ENCODE measurements around the gene NAA10.
A peak's percentile ranks its signal among the peaks of the same experiment; 100 is the strongest.

The NAA10 gene

DNA sequence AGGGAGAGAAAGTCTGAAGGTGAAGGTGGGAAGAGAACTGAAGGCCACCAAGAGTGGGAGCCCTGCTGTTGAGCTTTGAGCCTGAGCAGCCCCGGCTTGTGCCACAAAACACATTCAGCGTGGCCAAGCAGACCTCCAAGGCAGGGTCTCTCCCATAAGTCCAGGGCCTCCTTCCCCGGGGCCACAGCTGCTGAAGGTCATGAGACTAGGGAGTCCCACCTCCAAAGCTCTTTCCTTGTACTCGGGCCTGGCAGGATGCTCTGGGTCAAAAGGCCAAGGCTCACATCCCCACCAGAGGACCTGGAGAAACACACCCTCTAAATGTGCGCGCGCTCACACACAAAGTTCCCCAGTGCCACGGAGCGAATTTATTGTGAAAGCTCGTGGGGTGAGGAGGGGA lies 5.3 kb downstream of the NAA10 start:
- no peak overlapping the region for H3K9ac ChIP-seq (ENCODE audit: low read length)
- no peak overlapping the region for H3K4me3 ChIP-seq (ENCODE audit: low read length)
- H3K27me3 ChIP-seq (ENCODE audit: control insufficient read depth, insufficient read depth, low read length): no peaks in the 10 kb centered on the region
- no peaks in the 10 kb centered on the region for H3K9me3 ChIP-seq (ENCODE audit: control insufficient read depth, low read length)
- H3K36me3 ChIP-seq (ENCODE audit: control insufficient read depth, insufficient read depth, low read length): no peaks in the 10 kb centered on the region
- peaks cover 23% of the 10 kb centered on the region for H3K4me1 ChIP-seq (ENCODE audit: control insufficient read depth, insufficient read depth, low read length)

DNA sequence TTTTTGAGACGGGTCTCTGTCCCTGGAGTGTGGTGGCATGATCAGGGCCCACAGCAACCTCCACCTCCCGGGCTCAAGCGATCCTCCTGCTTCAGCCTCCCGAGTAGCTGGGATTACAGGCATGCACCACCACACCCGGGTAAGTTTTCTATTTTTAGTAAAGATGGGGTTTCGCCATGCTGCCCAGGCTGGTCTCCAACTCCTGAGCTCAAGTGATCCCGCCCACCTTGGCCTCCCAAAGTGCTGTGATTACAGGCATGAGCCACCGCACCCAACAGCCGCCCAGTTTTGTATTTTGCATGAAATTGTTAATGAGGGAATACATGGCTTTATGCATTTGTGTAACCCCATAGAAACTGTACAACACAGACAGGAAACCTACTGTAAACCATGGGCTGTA lies 6.0 kb downstream of the NAA10 start:
- H3K9ac ChIP-seq (ENCODE audit: low read length): no peak overlapping the region
- no peaks in the 10 kb centered on the region for H3K27me3 ChIP-seq (ENCODE audit: control insufficient read depth, insufficient read depth, low read length)
- H3K4me1 ChIP-seq (ENCODE audit: control insufficient read depth, insufficient read depth, low read length): peaks cover 20% of the 10 kb centered on the region
- no peaks in the 10 kb centered on the region for H3K9me3 ChIP-seq (ENCODE audit: control insufficient read depth, low read length)
- no peaks in the 10 kb centered on the region for H3K36me3 ChIP-seq (ENCODE audit: control insufficient read depth, insufficient read depth, low read length)
- no peak overlapping the region for H3K4me3 ChIP-seq (ENCODE audit: low read length)

DNA sequence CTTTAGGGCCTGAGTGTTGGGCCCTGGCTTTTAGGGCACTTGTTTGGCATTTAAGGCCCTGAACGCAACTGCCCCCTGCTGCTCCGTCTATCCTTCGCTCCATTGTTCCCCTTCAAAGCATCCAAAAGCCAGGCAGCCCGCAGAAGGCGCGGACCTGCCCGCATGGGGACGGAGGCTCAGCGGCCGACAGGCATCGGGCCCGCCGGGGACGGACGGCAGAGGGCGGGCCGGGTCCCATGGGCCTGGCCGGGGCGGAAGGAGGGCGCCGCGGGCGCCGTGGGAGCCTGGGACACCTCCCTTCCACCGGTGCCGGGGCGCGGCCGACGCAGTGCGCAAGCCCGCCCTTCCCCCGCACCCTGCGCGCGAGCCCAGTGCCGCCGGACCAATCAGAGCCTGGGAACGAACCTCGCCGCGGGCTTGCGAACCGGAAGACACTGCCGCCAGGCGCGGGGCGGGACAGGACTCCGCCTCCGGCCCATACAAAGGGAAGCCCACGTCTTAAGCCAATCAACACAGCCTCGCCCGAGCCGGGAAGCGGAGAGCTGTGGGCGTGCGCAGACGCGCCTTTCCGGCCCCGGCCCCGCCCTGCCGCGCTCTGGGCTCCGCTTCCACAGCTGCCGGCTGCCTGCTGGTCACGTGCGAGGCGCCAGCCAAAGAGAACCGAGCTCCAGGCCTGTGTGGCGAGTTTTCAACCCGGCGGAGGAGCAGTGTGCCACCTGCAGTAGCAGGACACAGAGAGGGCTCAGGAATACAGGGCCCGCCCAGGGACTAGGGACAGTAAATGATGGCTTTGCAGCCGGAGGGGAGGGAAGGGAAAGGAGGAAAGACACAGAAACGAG lies 6.7 kb downstream of the NAA10 start:
- Histone ChIP-seq H3K4me3 (ENCODE audit: low read length) (peak overlapping the region; percentile 51), H3K4me1 (ENCODE audit: control insufficient read depth, insufficient read depth, low read length) (peaks cover 18% of the 10 kb centered on the region), H3K36me3 (ENCODE audit: control insufficient read depth, insufficient read depth, low read length) (no peaks in the 10 kb centered on the region), H3K9ac (ENCODE audit: low read length) (peak overlapping the region; percentile 92), H3K27me3 (ENCODE audit: control insufficient read depth, insufficient read depth, low read length) (no peaks in the 10 kb centered on the region), H3K9me3 (ENCODE audit: control insufficient read depth, low read length) (no peaks in the 10 kb centered on the region)

DNA sequence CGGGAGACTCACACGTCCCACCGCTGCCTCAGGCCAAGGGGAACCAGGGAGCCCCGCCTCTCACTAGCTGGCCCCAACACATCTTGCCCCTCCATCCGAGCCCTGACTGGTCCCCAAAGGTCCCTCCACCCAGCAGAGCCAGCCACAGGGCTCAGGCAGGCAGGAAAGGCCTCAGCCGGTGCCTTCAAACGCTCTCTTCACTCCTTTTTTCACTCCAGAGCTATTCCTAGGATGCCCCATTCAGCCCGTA lies 7.2 kb downstream of the NAA10 start:
- Histone ChIP-seq H3K4me1 (ENCODE audit: control insufficient read depth, insufficient read depth, low read length) (peaks cover 18% of the 10 kb centered on the region), H3K9me3 (ENCODE audit: control insufficient read depth, low read length) (no peaks in the 10 kb centered on the region), H3K4me3 (ENCODE audit: low read length) (peak overlapping the region; percentile 51), H3K9ac (ENCODE audit: low read length) (peak overlapping the region; percentile 92), H3K36me3 (ENCODE audit: control insufficient read depth, insufficient read depth, low read length) (no peaks in the 10 kb centered on the region), H3K27me3 (ENCODE audit: control insufficient read depth, insufficient read depth, low read length) (no peaks in the 10 kb centered on the region)

DNA sequence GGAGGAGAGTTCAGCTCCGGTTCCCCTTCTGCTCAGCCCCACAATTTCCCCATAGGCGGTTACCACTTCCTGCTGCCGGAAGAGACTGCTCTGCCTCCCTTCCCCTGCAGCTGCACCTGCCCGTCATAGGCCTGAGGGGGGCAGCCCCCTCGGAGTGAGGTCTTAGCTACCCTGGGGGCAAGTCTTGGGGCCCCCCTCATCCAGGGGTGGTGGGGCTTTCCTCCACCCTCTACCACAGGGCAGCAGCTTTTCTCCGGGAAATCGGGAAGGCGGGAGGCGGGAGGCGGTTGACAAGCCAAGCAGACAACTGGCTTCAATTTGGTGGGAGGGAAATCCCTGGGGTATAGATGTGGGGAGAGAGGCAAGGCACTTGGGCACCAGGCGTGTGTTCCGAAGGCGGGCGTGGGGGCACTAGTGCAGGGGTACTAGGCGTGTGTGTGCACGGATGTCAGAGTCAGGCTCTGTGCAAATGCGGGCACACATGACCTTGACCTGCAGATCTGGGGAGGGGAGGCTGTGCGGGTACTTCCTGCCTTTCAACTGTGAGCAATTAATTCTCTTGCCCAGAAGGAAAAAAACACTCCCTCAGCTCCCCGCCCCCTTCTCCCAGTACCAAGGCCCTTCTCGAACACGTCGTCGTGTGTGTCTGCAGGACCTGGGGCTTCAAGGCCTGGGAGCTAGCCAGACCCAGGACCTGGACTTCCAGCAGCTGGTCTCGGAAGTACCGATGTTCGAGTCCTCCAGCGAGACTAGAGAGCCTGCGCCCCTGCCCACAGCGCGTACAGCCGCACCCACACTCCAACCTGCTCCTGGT lies 7.8 kb downstream of the NAA10 start:
- Histone ChIP-seq H3K9ac (ENCODE audit: low read length) (peak overlapping the region; percentile 92), H3K27me3 (ENCODE audit: control insufficient read depth, insufficient read depth, low read length) (no peaks in the 10 kb centered on the region), H3K9me3 (ENCODE audit: control insufficient read depth, low read length) (no peaks in the 10 kb centered on the region), H3K4me3 (ENCODE audit: low read length) (peak overlapping the region; percentile 51), H3K4me1 (ENCODE audit: control insufficient read depth, insufficient read depth, low read length) (peaks cover 18% of the 10 kb centered on the region), H3K36me3 (ENCODE audit: control insufficient read depth, insufficient read depth, low read length) (no peaks in the 10 kb centered on the region)

DNA sequence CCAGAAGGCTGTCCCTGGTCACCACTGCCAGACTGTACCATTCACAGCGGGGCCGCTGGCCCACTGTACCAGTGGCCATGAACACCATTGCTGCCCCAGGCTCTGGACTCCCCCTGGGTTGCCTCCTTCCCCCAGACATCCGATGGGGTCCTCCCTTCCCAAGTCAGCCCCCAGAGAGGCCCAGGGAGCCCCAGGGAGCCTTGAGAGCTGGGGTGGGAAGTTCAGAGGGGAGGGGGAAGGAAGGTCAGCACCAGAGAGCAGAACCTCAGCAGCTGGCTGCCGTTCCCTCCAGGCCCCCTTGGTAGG lies 8.3 kb downstream of the NAA10 start:
- H3K9me3 ChIP-seq (ENCODE audit: control insufficient read depth, low read length): no peaks in the 10 kb centered on the region
- H3K4me1 ChIP-seq (ENCODE audit: control insufficient read depth, insufficient read depth, low read length): peaks cover 18% of the 10 kb centered on the region
- no peak overlapping the region for H3K4me3 ChIP-seq (ENCODE audit: low read length)
- peak overlapping the region; percentile 92 for H3K9ac ChIP-seq (ENCODE audit: low read length)
- H3K27me3 ChIP-seq (ENCODE audit: control insufficient read depth, insufficient read depth, low read length): no peaks in the 10 kb centered on the region
- no peaks in the 10 kb centered on the region for H3K36me3 ChIP-seq (ENCODE audit: control insufficient read depth, insufficient read depth, low read length)

DNA sequence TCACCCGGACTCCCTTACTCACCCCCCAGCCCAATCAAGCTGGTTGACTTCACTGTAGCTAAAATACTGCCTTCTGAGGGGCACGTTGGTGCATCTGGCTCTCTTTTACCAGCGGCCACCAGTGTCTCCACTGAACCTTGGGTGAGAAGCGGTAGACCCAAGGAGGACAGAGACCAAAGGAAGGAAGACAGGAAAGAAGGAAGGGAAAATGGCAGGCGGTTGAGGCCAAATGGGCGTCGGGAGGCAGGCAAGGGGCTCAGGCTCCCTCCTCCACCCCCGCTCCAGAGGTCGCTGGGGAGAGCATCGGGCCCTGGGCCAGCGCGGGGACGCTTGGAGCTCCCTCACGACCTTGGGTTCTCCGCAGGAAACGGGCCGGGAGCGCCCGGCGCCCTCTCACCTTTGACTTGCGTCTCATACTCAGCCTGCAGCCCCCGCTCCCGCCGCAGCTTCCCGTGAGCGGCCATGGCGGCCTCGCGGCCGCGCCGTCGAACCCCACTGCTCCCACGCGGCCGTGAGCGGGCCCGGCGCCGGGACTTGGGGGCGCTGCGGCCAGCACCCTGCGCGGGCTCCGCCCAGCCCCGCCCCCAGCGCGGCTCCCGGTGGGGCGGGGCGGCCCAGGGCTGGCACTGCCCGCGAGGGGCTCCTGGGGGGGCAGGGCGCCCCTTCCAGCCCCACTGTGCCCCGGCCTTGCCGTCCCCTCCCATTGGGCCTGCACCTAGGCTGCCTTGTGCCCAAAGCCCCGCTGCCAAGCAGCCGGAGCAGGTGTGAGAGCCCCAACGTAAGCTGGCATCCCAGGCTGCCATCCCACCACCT lies 8.9 kb downstream of the NAA10 start, which contains the start of gene ARHGAP4:
Gene ARHGAP4, minus strand, starts transcription at position 526 of the 813 bp plus-strand sequence. Its CDS starts 62 bp downstream, at position 464.
- peaks cover 18% of the 10 kb centered on the region for H3K4me1 ChIP-seq (ENCODE audit: control insufficient read depth, insufficient read depth, low read length)
- H3K36me3 ChIP-seq (ENCODE audit: control insufficient read depth, insufficient read depth, low read length): no peaks in the 10 kb centered on the region
- H3K9me3 ChIP-seq (ENCODE audit: control insufficient read depth, low read length): no peaks in the 10 kb centered on the region
- H3K4me3 ChIP-seq (ENCODE audit: low read length): peak within 1 kb of the TSS; percentile 51
- peak within 1 kb of the TSS; percentile 92 for H3K9ac ChIP-seq (ENCODE audit: low read length)
- H3K27me3 ChIP-seq (ENCODE audit: control insufficient read depth, insufficient read depth, low read length): no peaks in the 10 kb centered on the region

DNA sequence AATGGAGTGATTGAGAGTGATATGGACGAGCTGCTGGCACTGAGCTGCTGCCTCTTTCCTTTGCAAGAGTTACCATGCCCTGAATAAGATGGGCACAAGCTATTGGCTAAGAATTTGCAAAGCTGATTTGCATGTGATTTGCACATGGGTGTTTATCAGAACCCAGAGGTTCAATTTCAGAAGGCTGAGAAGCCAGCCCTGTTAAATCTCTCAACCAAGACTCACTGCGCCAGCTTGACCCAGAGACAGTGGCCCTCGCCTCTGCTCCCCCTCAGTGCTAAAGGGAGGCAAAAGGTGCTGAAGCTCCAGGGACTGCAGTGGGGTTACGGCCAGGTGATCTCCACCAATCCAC lies 9.5 kb downstream of the NAA10 start:
- no peak overlapping the region for H3K4me3 ChIP-seq (ENCODE audit: low read length)
- H3K27me3 ChIP-seq (ENCODE audit: control insufficient read depth, insufficient read depth, low read length): no peaks in the 10 kb centered on the region
- no peaks in the 10 kb centered on the region for H3K36me3 ChIP-seq (ENCODE audit: control insufficient read depth, insufficient read depth, low read length)
- H3K4me1 ChIP-seq (ENCODE audit: control insufficient read depth, insufficient read depth, low read length): peaks cover 18% of the 10 kb centered on the region
- H3K9me3 ChIP-seq (ENCODE audit: control insufficient read depth, low read length): no peaks in the 10 kb centered on the region
- no peak overlapping the region for H3K9ac ChIP-seq (ENCODE audit: low read length)

DNA sequence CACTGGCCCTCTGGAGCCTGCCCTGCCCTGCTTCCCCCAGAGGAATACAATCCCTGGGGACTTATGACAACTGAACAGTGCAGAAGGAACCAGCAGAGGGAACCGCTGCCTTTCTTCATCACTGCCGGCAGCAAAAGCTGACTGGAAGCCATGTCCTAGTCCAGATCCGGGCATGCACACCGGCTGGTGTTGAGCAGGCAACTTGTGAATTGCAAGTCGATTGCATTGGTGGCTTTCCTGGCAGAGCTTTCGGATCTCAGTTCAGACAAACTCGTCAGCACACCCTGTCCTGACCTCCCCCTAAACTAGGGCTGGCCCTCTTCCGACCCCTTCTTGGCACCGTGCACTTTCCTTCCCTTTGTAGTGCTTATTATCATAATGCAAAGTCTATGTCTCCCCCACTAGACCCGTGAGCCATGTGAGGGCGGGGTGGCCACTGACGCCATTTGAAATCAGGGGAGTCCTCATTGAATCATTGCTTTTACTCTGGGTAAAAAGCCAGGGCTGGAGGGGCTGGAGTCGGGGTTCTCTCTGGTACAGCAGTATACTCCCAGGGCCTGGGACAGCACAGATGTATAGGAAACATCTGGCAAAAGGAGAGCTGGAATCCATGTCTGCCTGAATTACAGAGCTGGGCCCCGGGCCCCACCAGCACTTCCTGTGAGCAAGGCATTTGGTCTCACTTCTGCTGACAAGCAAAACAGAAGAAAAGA lies 10.5 kb downstream of the NAA10 start:
- peaks cover 14% of the 10 kb centered on the region for H3K4me1 ChIP-seq (ENCODE audit: control insufficient read depth, insufficient read depth, low read length)
- H3K9ac ChIP-seq (ENCODE audit: low read length): no peak overlapping the region
- H3K4me3 ChIP-seq (ENCODE audit: low read length): no peak overlapping the region
- no peaks in the 10 kb centered on the region for H3K36me3 ChIP-seq (ENCODE audit: control insufficient read depth, insufficient read depth, low read length)
- H3K27me3 ChIP-seq (ENCODE audit: control insufficient read depth, insufficient read depth, low read length): no peaks in the 10 kb centered on the region
- no peaks in the 10 kb centered on the region for H3K9me3 ChIP-seq (ENCODE audit: control insufficient read depth, low read length)

DNA sequence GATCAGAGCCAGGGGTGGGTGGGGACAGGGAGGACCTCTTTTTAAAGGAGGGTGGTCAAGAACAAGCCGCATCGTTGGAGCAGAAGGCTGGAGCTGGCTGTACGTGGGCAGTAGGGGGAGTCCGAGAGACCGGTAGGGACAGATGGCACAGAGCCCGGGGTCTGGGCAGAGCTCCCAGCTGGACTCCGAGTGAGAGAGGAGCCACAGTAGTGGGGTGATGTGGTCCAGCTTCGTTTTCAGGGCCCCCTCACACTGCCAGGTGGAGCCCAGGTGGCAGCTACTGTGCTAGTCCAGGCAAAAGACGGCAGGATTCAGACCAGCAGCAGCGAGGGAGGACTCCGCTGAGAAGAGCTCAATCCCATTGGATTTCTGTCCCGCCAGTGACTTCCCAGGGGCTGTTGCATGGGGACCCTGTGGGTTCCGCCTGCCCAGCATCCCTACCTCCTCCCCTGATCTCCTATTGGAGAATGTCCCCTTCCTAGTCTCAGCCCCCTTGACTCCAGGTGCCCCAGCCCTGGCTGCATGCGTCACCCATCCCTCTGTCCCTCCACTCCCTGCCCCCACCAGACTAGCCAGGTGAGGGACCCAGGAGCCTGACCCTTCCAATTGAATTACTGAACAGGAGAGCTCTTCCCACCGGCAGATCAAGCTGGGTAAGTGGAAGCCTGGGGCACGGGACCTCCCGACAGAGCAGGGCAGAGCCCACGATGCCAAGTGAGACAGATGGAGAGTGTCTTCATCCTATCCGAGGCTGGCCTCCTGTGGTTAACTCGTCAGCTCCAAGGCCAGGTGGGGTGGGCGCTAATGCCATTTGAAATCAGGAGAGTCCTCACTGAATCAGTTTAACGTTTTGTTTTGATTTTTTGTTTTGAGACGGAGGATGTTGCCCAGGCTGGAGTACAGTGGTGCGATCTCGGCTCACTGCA lies 11.6 kb downstream of the NAA10 start:
- no peak overlapping the region for H3K9ac ChIP-seq (ENCODE audit: low read length)
- H3K9me3 ChIP-seq (ENCODE audit: control insufficient read depth, low read length): no peaks in the 10 kb centered on the region
- H3K4me1 ChIP-seq (ENCODE audit: control insufficient read depth, insufficient read depth, low read length): peaks cover 11% of the 10 kb centered on the region
- no peaks in the 10 kb centered on the region for H3K36me3 ChIP-seq (ENCODE audit: control insufficient read depth, insufficient read depth, low read length)
- H3K4me3 ChIP-seq (ENCODE audit: low read length): no peak overlapping the region
- no peaks in the 10 kb centered on the region for H3K27me3 ChIP-seq (ENCODE audit: control insufficient read depth, insufficient read depth, low read length)
